ENCODE measurements around the gene MRPL40.
"Not testable (repeated sequence)": the region's sequence is repeated elsewhere in the genome, so short reads cannot be mapped to it uniquely, and the experiment has no call there.

The MRPL40 gene

DNA sequence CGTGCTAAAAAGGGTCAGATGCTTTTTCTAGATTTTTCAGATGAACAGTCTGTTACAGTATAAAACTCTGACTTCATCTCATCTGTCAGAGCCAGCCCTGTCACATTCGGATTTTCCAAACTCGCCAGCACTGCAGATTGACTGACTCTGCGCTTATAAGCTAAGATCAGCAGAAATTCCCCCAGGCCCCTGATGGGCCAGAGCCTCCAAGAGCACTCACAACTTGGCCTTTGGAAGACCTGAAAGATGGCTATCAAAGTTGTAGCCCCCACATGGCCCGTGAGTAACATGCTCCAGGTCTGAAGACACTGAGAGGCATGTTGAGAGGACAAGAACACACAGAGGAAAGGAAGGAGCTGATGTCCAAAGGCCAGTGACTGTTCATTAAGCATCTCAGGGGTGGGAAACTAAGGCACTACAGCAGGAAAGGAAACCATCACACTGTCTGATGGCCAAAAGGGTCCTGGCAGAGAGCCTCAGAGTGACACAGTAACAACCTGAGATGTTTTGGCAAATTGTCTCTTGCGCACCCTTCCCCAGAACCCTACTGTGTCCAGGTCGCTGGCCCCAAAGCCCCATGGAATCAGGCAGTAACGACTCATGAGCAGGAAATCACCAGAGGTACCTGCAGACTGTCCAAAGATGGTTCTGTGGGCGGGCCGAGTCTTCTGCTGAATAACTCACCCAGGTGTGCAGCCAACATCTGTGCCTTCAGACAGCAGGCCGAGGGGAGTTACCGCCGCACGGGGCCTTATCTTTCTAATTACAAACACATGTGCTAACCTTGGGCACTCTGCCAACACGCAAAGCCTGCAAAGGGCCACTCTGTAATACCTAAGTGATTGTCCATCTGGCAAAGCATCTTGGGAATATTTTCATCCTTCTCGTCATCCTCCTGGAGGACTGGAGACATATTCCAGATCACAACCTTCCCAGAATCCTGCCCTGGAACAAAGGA is 24.4 kb upstream of the MRPL40 start:
- no peak for DNase-seq (ENCODE audit: low spot score)

DNA sequence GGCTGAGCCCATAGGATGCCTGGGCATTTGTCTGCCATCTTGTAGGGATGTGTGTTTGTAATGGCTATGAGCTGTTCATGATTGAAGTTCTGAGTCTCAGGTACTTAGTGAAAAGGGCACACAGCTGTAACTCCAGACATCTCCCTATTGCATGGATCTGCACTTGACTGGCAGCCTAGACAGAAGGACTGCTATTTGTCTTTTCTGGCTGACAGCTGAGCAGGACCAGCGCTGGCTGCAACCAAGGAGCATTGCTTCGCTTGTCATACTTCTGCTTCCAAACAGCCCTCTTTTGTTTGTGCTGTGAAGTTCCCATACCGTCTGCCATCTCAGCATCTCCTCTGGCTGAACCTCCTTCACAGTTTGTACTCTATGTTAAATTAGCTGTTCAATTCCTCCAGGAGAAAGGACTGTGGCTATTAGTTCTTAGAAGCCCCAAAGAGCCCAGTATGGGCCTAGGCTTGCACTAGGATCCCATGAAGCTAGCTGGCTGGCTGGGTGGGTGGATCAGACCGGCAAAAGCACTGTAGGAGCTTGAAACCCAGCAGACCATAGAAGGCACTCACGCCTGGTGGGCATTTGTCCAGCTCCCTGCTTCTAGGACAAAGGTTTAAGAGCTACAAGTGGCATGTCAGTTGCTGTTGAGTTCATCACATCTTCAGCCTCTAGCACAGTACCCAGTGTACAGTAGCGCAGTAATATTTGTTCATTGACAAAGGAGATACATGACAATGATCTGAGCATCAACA is 21.2 kb upstream of the MRPL40 start:
- no peak for DNase-seq (ENCODE audit: low spot score)

DNA sequence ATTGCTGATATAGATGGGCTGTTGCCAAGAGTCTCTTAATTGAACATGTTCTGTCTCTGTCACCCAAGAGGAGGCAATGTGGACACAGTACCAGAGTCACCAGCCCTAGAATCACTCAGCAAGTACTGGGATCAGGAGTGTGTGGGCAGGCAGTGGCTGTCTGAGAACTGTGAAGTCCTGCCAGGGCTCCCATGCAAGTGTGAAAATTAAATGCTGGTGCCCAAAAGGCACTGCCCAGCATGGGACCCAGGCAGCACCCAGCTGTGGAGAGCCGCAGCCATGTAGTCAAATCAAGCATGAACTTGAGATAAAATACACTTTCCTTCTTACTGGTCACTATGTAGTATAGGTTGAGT is 20.7 kb upstream of the MRPL40 start:
- no peak for DNase-seq (ENCODE audit: low spot score)

DNA sequence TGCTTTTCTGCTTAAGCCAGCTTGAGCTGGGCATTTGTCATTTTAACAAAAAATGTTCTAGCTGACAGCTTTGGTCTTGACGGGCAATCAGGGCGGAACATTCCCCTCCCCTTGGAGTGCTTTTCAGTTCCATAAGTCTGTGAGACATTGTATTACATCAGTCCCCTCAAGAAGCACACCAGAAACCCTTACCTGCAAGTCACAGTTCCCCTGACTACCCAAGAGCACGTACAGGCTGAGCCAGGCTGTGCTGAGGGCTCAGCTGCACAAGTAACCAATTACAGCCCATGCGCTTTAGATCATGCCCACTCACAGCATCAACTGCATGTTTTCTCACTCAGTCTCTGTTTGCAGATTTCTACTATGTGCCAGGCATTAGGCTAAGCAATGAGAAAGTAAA is 19.9 kb upstream of the MRPL40 start:
- no peak for DNase-seq (ENCODE audit: low spot score)

DNA sequence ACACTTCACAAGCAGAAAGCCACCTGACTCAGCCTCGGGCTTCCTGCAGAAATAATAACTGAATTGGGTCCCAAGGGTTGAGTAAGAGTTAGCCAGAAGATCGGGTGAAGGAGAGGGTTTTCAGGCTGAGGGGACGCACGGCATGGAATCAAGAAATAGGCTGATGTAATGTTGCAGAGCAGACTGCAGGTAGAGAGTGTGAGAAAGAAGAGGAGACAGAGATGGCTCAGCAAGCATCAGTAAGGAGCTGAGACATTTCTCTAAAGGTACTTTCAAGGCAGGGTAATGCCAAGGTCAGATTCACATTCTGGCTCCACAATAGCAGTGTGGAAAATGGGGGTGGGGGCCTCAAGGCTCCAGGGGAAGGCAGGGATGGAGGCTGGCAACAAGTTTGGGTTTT is 19.4 kb upstream of the MRPL40 start:
- DNase-seq (ENCODE audit: low spot score), result no peak

DNA sequence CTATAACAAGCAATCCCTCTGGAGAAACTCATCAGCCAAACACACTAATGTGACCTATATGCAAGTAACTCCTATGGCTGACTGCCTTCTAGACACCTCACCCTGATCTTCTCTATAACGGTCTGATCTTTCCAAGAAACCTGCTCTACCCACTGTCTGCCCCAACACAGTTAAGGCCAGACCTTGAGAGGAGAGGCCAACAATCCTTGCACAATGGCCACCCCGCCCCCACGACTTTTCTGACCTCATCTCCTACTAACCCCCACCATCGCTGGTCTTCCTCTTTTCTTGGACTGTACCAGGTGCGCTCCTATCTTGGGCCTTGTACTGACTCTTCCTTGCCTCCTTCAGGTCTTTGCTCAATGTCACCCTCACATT is 13.3 kb upstream of the MRPL40 start:
- DNase-seq (ENCODE audit: low spot score), result no peak

DNA sequence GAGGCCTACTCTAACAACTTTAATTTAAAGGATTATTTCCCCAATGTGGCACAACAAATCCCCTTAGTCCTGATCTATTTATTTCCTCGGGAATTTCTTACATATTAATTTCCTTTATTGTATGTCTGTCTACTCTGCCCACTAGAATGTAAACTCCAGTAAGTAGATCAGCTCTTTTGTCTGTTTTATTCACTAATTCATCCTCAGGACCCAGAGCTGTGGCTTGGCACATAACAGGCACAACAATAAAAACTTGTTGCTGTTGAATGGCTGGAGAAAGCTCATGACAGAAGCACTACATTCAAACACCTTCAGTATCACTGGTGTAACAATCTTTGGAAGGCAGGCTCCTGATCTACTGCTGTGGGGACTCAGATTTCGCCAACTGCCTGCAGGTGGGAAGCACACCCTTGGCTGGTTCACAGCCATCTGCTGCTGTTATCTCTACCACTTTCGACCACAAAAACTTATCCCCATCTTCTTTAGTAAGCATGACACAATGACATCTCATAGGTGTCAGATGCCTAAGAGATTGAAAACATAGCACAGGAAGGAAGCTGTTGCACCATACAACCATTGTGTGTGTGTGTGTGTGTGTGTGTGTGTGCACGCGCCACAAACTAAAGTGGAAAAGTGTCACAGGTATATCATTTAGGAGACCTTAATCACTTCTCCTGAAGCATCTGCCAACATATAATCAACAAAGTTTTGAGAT is 12.7 kb upstream of the MRPL40 start:
- DNase-seq (ENCODE audit: low spot score), result no peak

DNA sequence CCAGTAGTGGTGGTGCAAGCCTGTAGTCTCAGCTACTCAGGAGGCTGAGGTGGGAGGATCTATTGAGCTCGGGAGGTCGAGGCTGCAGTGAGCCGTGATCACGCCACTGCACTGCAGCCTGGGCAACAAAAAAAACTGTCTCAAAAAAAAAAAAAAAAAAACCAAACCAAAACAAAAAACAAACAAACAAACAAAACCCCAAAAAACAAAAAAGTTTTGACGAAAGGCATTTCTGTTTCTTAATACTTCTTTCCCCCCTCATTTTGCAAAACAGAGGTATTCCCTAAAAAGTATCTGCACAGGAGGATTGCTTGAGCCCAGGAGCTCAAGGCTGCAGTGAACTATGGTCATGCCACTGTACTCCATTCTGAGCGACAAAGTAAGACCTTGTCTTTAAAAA is 12.0 kb upstream of the MRPL40 start:
- no peak for DNase-seq (ENCODE audit: low spot score)

DNA sequence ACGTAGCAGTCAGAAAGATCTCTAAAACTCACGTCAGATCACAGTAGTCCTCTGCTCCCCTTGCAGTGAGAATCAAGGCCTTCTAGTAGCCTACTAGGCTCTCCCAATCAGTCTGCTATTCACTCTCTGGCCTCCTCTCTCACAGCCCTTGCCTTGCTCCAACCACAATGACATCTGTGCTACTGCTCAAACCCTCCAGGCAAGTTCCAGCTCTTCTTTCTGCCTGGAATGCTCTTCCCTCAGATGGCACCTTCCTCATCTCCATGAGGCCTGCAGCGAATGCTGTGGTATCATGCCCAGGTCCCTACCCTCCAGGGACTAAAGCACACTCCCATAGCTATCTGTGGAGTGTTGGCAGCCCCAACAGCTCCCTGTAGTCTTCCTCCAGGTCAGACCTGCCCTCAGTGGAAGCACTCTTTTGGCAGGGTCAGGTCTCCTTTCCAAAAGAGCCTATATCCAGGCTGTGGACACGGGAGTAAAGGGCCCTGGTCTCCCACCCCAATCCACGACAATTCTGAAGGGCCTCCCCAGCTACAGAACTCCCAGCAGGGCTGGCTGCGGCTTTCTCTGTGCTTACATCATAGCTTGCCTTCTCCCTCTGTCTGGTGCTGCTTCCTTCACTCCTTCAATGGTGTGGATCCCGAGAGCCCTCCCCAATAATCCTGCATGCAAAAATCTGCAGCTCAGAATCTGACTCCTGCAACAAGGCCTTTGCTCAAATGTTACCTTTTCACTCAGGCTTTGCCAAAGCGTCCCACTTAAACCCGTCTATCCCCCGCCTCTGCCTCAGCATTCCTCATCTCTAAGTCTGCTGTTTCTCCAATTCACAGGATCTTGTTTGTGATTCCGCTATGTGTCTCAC is 9.7 kb upstream of the MRPL40 start:
- DNase-seq (ENCODE audit: low spot score), result no peak

DNA sequence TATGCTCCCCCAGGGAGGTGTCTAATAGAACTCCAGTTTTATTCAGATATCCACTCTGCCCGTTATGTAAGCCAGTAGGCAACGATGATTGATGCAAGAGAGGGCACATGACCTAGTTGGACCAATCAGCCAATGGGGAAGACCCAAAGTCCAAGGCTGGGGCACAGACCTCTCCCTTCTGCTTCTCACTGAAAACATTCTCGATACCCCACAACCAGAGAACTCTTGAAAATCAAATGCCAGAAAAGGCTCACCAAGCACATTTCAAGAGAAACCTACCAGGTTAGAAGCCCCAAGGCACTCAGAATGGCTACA is 8.2 kb upstream of the MRPL40 start:
- no peak for DNase-seq (ENCODE audit: low spot score)

DNA sequence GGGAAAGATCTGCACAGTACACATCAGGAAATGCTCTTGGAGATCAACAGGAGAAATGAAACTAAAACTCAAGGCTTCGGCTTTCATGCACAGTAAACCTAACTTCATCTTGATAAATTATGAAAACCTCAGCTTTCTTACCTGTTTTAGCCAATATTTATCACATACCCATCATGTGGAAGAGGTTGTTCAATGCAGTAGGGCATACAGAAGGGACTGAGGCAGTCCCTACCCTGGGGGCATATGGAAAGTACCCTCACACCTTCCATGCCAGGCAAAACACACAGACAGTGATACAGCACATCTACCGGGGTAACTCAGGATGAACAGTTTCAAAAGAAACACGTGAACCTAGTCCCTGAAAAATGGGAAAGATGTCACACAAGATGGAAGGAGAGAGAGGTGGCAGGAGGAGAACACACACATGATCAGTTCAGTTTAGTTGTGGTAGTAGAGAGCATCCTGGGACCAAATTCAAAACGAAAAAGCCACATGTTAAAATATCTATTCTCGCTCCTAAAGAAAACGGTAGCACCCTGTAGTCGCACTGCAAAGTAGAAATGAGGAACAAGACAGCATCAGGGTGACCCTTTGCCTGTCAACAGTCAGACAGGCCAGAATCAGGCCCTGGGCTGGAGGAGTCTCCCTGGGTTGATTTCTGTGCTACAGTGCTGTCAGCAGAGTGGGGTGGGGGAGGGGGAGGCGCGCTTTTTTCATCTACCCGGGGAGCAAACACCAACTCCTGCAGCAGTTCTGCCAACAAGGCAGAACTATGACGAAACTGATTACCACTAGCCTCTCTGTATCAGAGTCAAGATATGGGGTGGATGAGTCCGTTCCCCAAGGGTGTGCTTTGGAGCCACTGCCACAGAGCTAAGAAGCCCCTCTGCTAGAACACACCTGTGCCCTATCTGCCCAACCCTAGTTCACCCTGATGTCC is 2.1 kb upstream of the MRPL40 start:
- peak; percentile 8 for DNase-seq (ENCODE audit: low spot score)

DNA sequence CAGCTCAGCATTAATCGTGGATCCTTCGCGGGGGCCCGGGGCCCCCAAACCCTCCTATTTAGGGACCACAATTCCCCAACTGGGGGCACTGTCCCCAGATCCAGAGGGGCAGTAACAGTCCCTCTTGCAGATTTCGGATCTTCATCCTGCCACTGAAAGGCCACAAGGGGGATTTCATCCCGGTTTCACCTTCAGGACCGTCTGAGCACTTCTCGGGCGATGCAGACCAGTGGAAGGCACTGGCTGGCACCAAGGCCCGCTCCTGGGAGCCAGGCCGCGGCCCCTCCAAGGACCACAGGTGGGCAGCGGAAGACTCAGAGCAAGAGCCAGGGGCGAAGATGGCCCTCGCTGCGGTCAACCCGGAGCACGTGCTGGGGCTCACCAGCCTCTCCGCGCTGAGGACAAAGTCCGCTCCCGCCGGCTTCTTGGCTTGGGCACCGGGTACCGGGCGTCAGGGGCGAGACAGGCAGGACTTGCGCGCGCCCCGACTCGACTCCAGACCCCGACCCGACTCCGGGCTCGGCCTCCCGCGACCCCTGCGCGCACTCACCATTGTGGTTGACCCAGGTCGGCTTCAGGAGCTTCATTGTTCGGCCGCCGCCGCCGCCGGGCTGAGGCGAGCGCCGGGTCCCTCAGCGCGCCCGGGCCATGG is 1.3 kb upstream of the MRPL40 start:
- DNase-seq (ENCODE audit: low spot score), result peak; percentile 31

DNA sequence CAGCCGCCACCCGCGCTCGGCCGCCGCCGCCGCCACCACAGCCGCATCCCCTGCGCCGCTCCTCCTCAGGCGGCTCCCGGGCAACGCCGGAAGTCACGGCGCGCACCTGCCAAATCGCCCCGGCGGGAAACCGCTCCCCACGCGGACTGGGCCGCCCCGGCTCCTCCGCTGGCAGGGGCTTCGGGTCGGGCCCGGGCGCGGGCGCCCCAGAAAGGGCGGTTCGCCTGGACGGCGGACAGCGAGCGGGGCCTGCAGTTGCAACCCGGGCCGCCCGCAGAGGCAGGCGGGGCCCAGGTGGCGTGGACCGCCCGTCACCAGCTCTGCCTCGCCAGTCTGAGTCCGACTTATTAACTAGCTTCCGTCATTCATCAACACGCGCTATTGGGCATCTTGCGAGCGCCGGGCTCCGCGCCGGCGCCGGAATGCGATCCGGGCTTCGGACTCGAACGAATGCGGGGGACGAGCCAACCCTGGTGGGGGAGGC is 654 bp upstream of the MRPL40 start, which contains the start of gene HIRA:
HIRA (minus strand) TSS at position 85 of the 484 bp plus-strand sequence. CDS start 257 bp downstream, outside the sequence.
- DNase-seq (ENCODE audit: low spot score), result peak; percentile 71

DNA sequence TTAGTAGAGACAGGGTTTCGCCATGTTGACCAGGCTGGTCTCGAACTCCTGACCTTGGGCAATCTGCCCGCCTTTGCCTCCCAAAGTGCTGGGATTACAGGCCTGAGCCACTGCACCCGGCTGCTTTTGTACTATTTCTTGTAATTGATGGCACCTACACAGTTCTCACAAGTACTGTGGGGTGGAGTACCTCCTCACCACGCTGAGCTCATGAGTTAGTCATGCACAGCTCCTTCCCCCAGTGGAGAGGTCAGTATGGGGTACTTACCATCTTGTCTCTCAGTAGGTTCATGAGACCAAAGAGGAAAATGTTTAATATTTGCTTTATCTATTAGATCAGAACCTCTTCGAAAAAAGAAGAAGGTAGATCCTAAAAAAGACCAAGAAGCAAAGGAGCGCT is 2.1 kb downstream of the MRPL40 start:
- DNase-seq (ENCODE audit: low spot score), result no peak

DNA sequence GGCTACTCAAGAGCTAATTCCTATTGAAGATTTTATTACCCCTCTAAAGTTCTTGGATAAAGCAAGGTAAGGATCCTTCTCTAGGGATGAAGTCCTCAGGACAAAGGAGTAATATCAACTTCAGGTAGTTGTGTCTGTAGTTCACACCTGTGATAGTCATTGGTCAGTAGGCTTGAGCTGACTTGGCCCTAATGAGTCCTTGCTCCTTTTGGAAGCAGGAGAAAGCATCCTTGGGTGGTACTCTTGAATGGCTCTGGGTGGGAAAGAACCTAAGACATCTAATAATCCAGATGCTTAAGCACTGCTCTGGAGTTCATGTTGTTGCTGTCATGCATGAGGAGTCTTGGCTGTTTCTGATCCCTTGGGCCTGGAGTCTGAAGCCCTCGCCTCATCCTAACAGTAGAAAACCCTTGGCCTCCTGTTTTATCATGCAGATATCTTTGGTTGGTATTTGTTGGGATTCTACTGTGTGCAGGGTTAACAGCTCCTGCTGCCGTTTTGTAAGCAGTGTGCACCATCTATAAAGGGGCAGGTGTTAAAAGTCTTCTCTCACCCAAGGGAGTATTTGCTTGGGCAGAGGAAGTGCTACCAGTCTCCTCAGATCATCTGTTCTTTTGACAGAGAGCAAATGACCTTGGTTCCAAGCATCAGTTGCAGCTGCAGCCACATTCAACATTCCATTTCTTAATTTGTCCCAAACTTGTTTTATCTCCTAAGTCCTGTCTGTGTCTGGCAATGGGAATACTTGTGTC is 2.7 kb downstream of the MRPL40 start:
- DNase-seq (ENCODE audit: low spot score), result no peak

DNA sequence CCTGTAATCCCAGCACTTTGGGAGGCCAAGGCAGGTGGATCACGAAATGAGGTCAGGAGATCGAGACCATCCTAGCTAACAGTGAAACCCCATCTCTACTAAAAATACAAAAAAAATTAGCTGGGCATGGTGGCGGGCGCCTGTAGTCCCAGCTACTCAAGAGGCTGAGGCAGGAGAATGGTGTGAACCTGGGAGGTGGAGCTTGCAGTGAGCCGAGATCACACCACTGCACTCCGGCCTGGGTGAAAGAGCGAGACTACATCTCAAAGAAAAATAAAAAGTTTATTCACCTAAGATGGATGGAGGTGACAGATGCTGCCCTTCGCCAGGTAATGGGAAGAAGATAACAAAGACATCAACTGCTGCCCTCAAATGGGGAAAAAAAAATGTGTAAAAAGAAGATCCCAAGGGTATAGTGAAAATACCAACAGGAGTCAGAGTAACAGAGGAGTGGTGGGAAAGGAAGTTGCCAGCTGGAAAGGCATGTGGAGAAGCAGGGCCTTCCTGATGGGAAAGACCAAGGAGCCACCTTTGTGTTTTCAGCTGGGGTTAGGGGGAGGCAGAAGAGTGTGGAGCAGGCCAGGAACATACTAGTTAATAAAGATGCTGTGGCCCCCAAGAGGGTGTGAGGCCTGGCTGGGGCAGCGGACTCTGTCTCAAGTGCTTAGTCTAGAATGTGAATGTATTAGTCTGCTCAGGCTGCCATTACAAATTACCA is 4.3 kb downstream of the MRPL40 start:
- DNase-seq (ENCODE audit: low spot score), result not testable (repeated sequence)

DNA sequence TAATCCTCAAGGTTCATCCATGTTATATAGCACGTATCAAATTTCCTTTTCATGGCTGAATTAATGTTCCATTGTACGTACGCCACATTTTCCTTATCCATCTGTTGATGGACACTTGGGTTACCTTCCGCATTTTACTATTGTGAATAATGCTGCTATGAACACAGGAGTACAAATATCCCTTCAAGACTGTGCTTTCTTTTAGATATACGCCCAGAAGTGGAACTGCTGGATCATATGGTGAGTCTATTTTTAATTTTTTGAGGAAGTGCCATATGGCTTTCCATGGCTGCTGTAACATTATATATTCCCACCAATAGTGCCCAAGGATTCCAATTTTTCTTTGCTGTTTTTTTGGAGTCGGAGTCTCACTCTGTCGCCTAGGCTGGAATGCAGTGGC is 6.0 kb downstream of the MRPL40 start:
- no peak for DNase-seq (ENCODE audit: low spot score)

DNA sequence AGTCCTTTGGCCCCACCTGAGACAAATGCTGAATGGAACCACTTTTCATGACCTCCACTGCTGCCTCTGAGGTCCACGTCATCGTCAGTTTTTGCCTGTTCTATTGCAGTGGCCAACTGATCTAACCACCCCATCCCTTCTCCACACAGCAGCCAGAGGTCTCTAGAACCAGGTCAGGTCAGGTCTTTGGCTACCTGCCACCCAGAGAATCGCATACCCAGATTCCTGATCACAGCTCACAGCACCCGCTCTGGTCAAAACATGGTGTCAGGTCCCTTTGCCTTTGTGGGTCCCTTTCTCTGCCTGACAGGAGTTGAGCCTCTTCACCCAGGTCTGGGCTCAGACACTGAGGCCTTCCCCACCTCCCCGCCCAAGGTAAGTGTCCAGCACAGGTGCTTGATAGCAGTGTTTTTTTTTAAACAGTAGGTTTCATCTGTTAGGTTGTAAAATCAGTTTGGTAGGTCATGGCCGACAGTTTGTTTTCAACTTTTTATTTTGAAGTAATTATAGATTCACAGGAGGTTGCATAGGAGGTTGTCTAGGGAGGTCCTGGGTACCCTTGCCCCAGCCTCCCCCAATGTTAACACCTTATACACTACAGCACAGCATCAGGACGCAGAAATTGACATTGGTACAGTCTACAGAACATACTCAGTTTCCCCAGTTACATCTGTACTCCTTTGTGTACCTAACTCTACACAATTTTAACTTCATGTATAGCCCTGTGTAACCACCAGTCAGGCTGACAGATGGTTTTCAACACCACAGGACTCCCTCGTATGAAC is 8.3 kb downstream of the MRPL40 start:
- DNase-seq (ENCODE audit: low spot score), result no peak

Data from SW480 (cell line).